ENCODE data around the gene NFYA. TPM values are rescaled to one million over a fixed set of nuclear protein-coding genes. Genes with fewer than 3 reads are reported as not detected.

NFYA gene
- total RNA-seq, 2 donors from 2014 or later = 9.2 to 20.6 TPM

GRCh38 chr6:41056768-41057490 lies 15.8 kb upstream of the NFYA start:
- Histone ChIP-seq H3K27ac (no peak overlapping the region), H3K9me3 (no peaks in the 10 kb centered on the region), H3K4me1 (ENCODE audit: control insufficient read depth in 1 of 2, low read depth in 2 of 2) (peaks cover 0 to 5% of the 10 kb centered on the region in 2 donors), H3K4me3 (no peak overlapping the region), H3K36me3 (peaks cover 3% of the 10 kb centered on the region), H3K27me3 (replicated peaks; ENCODE audit: insufficient read depth) (no peaks in the 10 kb centered on the region)
- ATAC-seq (ENCODE audit: insufficient number of reproducible peaks, low FRiP score, low read depth) (no peak), DNase-seq (ENCODE audit: low spot score) (no peak)
- TF ChIP-seq CTCF (IDR thresholded peaks at IDR 0.05) = no peak

GRCh38 chr6:41058783-41059181 lies 14.0 kb upstream of the NFYA start:
- no peaks in the 10 kb centered on the region for H3K27me3 ChIP-seq (replicated peaks; ENCODE audit: insufficient read depth)
- ATAC-seq (ENCODE audit: insufficient number of reproducible peaks, low FRiP score, low read depth) (no peak), DNase-seq (ENCODE audit: low spot score) (no peak)
- TF ChIP-seq CTCF (IDR thresholded peaks at IDR 0.05) = no peak
- no peaks in the 10 kb centered on the region for H3K4me1 ChIP-seq (ENCODE audit: control insufficient read depth in 1 of 2, low read depth in 2 of 2)
- no peaks in the 10 kb centered on the region for H3K9me3 ChIP-seq
- H3K27ac ChIP-seq = no peak overlapping the region
- no peak overlapping the region for H3K4me3 ChIP-seq
- peaks cover 3% of the 10 kb centered on the region for H3K36me3 ChIP-seq

- ATAC-seq (ENCODE audit: insufficient number of reproducible peaks, low FRiP score, low read depth) = no peak
- DNase-seq (ENCODE audit: low spot score) = no peak
- Histone ChIP-seq H3K4me3 (no peak overlapping the region), H3K36me3 (peaks cover 10% of the 10 kb centered on the region), H3K27ac (no peak overlapping the region), H3K9me3 (no peaks in the 10 kb centered on the region), H3K27me3 (replicated peaks; ENCODE audit: insufficient read depth) (no peaks in the 10 kb centered on the region), H3K4me1 (ENCODE audit: control insufficient read depth in 1 of 2, low read depth in 2 of 2) (no peaks in the 10 kb centered on the region)
- no peak for TF ChIP-seq CTCF (IDR thresholded peaks at IDR 0.05)
Observed at GRCh38 chr6:41059556-41059955, 13.2 kb upstream of the NFYA start.

GRCh38 chr6:41061196-41061726 lies 11.5 kb upstream of the NFYA start:
- Histone ChIP-seq H3K27ac (no peak overlapping the region), H3K9me3 (no peaks in the 10 kb centered on the region), H3K4me1 (ENCODE audit: control insufficient read depth in 1 of 2, low read depth in 2 of 2) (no peaks in the 10 kb centered on the region), H3K36me3 (peaks cover 18% of the 10 kb centered on the region), H3K27me3 (replicated peaks; ENCODE audit: insufficient read depth) (no peaks in the 10 kb centered on the region), H3K4me3 (no peak overlapping the region)
- ATAC-seq (ENCODE audit: insufficient number of reproducible peaks, low FRiP score, low read depth) (no peak), DNase-seq (ENCODE audit: low spot score) (no peak)
- TF ChIP-seq CTCF (IDR thresholded peaks at IDR 0.05) = no peak

GRCh38 chr6:41062056-41062455 lies 10.7 kb upstream of the NFYA start:
- no peak for TF ChIP-seq CTCF (IDR thresholded peaks at IDR 0.05)
- ATAC-seq (ENCODE audit: insufficient number of reproducible peaks, low FRiP score, low read depth) (no peak), DNase-seq (ENCODE audit: low spot score) (no peak)
- H3K36me3 ChIP-seq = peaks cover 20% of the 10 kb centered on the region
- H3K27ac ChIP-seq = no peak overlapping the region
- no peaks in the 10 kb centered on the region for H3K4me1 ChIP-seq (ENCODE audit: control insufficient read depth in 1 of 2, low read depth in 2 of 2)
- H3K27me3 ChIP-seq (replicated peaks; ENCODE audit: insufficient read depth) = no peaks in the 10 kb centered on the region
- no peaks in the 10 kb centered on the region for H3K9me3 ChIP-seq
- no peak overlapping the region for H3K4me3 ChIP-seq

All from thoracic aorta (tissue), 2 donors.